ENCODE results near the gene FAM120B.
"Not testable (repeated sequence)": the region's sequence is repeated elsewhere in the genome, so short reads cannot be mapped to it uniquely, and the experiment has no call there.

The FAM120B gene

DNA sequence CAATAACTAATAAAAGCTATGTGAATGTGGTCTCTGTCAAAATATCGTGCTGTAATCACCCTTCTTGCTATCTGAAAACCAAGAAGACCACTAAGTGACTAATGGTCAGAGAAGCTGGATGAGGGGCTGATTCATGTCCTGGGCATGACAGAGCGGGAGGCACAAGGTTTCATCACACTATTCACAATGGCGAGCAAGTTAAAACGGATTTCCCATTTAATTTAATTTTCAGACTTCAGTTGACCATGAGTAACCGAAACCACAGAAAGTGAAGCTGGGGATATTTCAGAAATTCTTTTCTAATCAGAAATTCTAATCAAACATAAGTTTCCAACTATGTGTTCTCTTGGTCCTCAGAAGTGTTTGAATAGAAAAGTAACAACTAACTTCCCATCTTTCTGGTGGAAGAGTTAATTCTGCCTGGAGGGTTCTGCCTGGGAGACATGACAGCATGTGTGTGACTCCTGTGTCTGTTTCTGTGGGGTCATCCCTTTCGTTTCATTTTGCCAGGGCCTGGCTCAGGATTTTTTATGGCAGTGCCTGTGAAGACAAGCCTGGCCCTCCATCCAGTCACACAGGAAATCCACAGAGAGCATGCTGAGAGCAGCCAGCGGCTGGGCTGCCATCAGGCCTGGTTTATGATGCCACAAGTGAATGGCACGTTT lies 98.9 kb downstream of the FAM120B start:
- no peak overlapping the region for H3K4me2 ChIP-seq
- H3K4me1 ChIP-seq = no peaks in the 10 kb centered on the region
- H3K9ac ChIP-seq = no peak overlapping the region

GRCh38 chr6:170407200-170407599 lies 100.6 kb downstream of the FAM120B start:
- Histone ChIP-seq H3K9ac (no peak overlapping the region), H3K27me3 (no peaks in the 10 kb centered on the region), H3K4me3 (no peak overlapping the region), H4K20me1 (no peaks in the 10 kb centered on the region), H3K4me2 (no peak overlapping the region), H3K27ac (no peak overlapping the region), H3K36me3 (peaks cover 44% of the 10 kb centered on the region), H3K4me1 (no peaks in the 10 kb centered on the region), H3K9me3 (peaks cover 6% of the 10 kb centered on the region)
- TF ChIP-seq Cebpa-rat (IDR thresholded peaks at IDR 0.05) = no peak

More for the DNA sequence above, 98.9 kb downstream of the FAM120B start:
- no peak for TF ChIP-seq Cebpa-rat (IDR thresholded peaks at IDR 0.05)
- H3K4me3 ChIP-seq = no peak overlapping the region
- H4K20me1 ChIP-seq = no peaks in the 10 kb centered on the region; the same call in 1 of the 2 replicates
- no peaks in the 10 kb centered on the region for H3K27me3 ChIP-seq
- H3K9me3 ChIP-seq = peaks cover 3% of the 10 kb centered on the region
- no peak overlapping the region for H3K27ac ChIP-seq
- H3K36me3 ChIP-seq = peaks cover 62% of the 10 kb centered on the region

DNA sequence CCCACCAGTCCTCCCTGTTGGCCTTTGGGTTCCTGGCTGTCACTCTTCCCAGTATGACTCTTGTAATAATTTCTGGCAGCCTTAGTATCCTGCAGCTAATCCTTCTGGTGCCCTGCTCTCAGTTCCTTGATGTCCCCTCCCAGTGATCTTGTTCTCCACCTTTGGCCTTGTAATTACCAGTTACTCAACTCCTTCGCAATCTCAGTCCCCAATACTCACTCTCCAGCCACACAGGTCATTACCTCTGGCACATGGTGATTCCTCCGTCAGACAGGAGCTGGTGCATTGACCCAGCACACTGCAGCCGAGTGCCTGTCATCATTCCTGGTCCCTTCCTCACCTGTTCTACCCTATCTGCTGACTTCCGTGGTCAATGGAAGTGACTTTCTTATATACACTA lies 101.4 kb downstream of the FAM120B start:
- Histone ChIP-seq H3K4me2 (no peak overlapping the region), H4K20me1 (no peaks in the 10 kb centered on the region), H3K36me3 (peaks cover 37% of the 10 kb centered on the region), H3K27ac (no peak overlapping the region), H3K9ac (no peak overlapping the region), H3K9me3 (peaks cover 6% of the 10 kb centered on the region), H3K4me3 (no peak overlapping the region), H3K27me3 (no peaks in the 10 kb centered on the region), H3K4me1 (no peaks in the 10 kb centered on the region)
- TF ChIP-seq Cebpa-rat (IDR thresholded peaks at IDR 0.05) = no peak

GRCh38 chr6:170409746-170410145 lies 103.2 kb downstream of the FAM120B start:
- not testable (repeated sequence) for H3K27me3 ChIP-seq, H3K4me3 ChIP-seq, H4K20me1 ChIP-seq, H3K4me2 ChIP-seq, H3K27ac ChIP-seq, H3K4me1 ChIP-seq, H3K9ac ChIP-seq, H3K9me3 ChIP-seq
- peaks cover 21% of the 10 kb centered on the region for H3K36me3 ChIP-seq

DNA sequence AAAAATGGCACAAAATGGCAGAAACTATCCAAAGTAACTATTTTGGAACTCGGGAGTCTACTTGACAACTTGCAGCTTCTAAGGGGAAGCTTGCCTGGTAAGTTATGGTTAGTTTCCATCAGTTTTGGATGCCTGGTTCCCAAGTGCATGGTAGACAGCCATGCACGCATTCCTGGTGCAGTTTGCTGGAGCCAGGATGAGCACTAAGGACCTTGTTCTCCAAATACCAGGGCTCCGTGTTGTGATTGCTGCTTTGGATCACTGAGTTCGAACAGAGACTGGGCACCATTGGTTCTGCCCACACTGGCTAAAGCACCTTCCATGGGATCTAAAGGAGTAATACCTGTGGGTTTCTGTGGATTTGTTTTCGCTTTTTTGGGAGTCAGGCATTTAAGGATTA lies 103.7 kb downstream of the FAM120B start:
- no peak overlapping the region for H3K4me3 ChIP-seq
- no peaks in the 10 kb centered on the region for H4K20me1 ChIP-seq
- no peaks in the 10 kb centered on the region for H3K4me1 ChIP-seq
- peaks cover 16% of the 10 kb centered on the region for H3K36me3 ChIP-seq
- no peaks in the 10 kb centered on the region for H3K27me3 ChIP-seq
- TF ChIP-seq Cebpa-rat (IDR thresholded peaks at IDR 0.05) = no peak
- no peak overlapping the region for H3K27ac ChIP-seq
- H3K4me2 ChIP-seq = no peak overlapping the region
- H3K9me3 ChIP-seq = peaks cover 6% of the 10 kb centered on the region
- no peak overlapping the region for H3K9ac ChIP-seq

- no peaks in the 10 kb centered on the region for H4K20me1 ChIP-seq
- H3K4me1 ChIP-seq = peaks cover 9% of the 10 kb centered on the region
- peaks cover 4% of the 10 kb centered on the region for H3K9me3 ChIP-seq
Observed at GRCh38 chr6:170415318-170415717, 108.8 kb downstream of the FAM120B start.

DNA sequence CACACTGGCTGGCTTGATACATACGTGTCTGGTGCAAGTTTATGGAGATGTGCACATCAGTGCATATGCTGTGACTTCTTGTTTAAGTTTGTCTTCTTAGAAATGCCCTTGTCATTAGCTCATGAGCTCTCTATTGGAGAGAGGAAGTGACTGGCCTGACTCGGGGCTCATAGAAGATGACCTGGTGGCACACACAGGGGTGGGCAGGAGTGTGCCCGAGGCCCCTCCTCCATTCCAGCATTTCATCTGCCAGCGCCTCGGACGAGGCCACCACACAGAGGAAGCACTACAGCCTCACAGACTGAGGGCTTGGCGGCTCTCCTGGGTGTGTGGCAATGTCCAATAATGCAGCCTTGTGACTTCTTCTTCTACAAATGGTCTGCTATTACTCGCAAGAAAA lies 109.7 kb downstream of the FAM120B start:
- H3K9me3 ChIP-seq = no peaks in the 10 kb centered on the region; the same call in 1 of the 2 replicates
- H3K4me1 ChIP-seq = peaks cover 9% of the 10 kb centered on the region
- H3K4me2 ChIP-seq = no peak overlapping the region
- no peaks in the 10 kb centered on the region for H3K27me3 ChIP-seq
- no peaks in the 10 kb centered on the region for H3K36me3 ChIP-seq
- TF ChIP-seq Cebpa-rat (IDR thresholded peaks at IDR 0.05) = no peak
- no peak overlapping the region for H3K27ac ChIP-seq
- H4K20me1 ChIP-seq = no peaks in the 10 kb centered on the region
- no peak overlapping the region for H3K4me3 ChIP-seq
- H3K9ac ChIP-seq = no peak overlapping the region

More at GRCh38 chr6:170415318-170415717, 108.8 kb downstream of the FAM120B start:
- no peak for TF ChIP-seq Cebpa-rat (IDR thresholded peaks at IDR 0.05)
- Histone ChIP-seq H3K27me3 (no peaks in the 10 kb centered on the region), H3K4me3 (no peak overlapping the region), H3K36me3 (no peaks in the 10 kb centered on the region), H3K27ac (no peak overlapping the region), H3K4me2 (no peak overlapping the region), H3K9ac (no peak overlapping the region)

- Histone ChIP-seq H3K4me3 (no peak overlapping the region), H3K27ac (no peak overlapping the region), H3K36me3 (no peaks in the 10 kb centered on the region), H3K4me1 (peaks cover 9% of the 10 kb centered on the region), H3K4me2 (no peak overlapping the region), H3K27me3 (no peaks in the 10 kb centered on the region), H4K20me1 (no peaks in the 10 kb centered on the region), H3K9me3 (no peaks in the 10 kb centered on the region), H3K9ac (no peak overlapping the region)
- no peak for TF ChIP-seq Cebpa-rat (IDR thresholded peaks at IDR 0.05)
Observed at GRCh38 chr6:170416959-170417606, 110.5 kb downstream of the FAM120B start.

DNA sequence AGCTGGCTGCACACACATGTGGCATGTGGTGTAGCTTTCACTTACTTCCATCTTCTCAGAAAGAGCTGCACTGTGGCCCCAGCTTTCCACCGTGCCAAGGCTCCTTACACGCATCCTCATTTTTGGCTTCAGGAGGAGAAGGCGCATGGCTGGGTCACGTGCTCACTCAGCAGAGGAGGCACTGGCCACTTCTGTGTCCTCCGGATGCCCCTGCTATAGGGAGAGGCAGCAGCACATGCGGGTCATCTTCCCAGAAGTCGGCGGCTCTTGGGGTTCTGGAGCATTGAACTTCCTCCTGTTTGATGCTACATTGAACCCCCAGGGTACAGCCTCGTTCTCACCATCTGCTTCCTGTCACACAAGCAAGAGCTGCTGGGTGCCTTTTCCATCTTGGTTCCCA lies 111.3 kb downstream of the FAM120B start:
- H3K4me2 ChIP-seq = peak overlapping the region; percentile 38; the same call in 1 of the 2 replicates
- H3K27me3 ChIP-seq = no peaks in the 10 kb centered on the region
- no peaks in the 10 kb centered on the region for H3K9me3 ChIP-seq
- no peak overlapping the region for H3K27ac ChIP-seq
- no peak overlapping the region for H3K4me3 ChIP-seq
- no peaks in the 10 kb centered on the region for H3K36me3 ChIP-seq
- TF ChIP-seq Cebpa-rat (IDR thresholded peaks at IDR 0.05) = no peak
- no peaks in the 10 kb centered on the region for H4K20me1 ChIP-seq
- H3K9ac ChIP-seq = no peak overlapping the region
- peaks cover 9% of the 10 kb centered on the region for H3K4me1 ChIP-seq

GRCh38 chr6:170420283-170420682 lies 113.7 kb downstream of the FAM120B start:
- H3K4me3 ChIP-seq = no peak overlapping the region
- no peak for TF ChIP-seq Cebpa-rat (IDR thresholded peaks at IDR 0.05)
- no peak overlapping the region for H3K4me2 ChIP-seq
- peaks cover 22% of the 10 kb centered on the region for H3K4me1 ChIP-seq
- H3K9ac ChIP-seq = no peak overlapping the region
- no peaks in the 10 kb centered on the region for H3K9me3 ChIP-seq
- no peaks in the 10 kb centered on the region for H4K20me1 ChIP-seq
- H3K27me3 ChIP-seq = no peaks in the 10 kb centered on the region
- no peaks in the 10 kb centered on the region for H3K36me3 ChIP-seq
- H3K27ac ChIP-seq = no peak overlapping the region
